ENCODE results near the gene CXADR.

- no peak for TF ChIP-seq RFX5 (IDR thresholded peaks at IDR 0.05; ENCODE audit: low read depth, low read length)
- TF ChIP-seq THRB (CRISPR knock-in tag; conservative IDR thresholded peaks at IDR 0.05): no peak
- TF ChIP-seq ZNF707 (CRISPR knock-in tag; conservative IDR thresholded peaks at IDR 0.05): no peak
- no peak for TF ChIP-seq RAD21 (CRISPR knock-in tag; conservative IDR thresholded peaks at IDR 0.05 in 1 of 2, IDR thresholded peaks at IDR 0.05 in 1 of 2)
- no peak for TF ChIP-seq ZSCAN29 (IDR thresholded peaks at IDR 0.05)
- no peak for TF ChIP-seq RCOR1 (IDR thresholded peaks at IDR 0.05; ENCODE audit: borderline replicate concordance in 1 of 2, low read depth in 2 of 2, low read length in 2 of 2)
- no peak for TF ChIP-seq ZNF175 (CRISPR knock-in tag; IDR thresholded peaks at IDR 0.05; ENCODE audit: low read depth)
- no peak for TF ChIP-seq POLR2AphosphoS5 (IDR thresholded peaks at IDR 0.05; ENCODE audit: control insufficient read depth, insufficient read depth, low read depth, low read length)
- TF ChIP-seq SMAD3 (CRISPR knock-in tag; conservative IDR thresholded peaks at IDR 0.05): no peak
These were observed 104.0 kb downstream of the CXADR start for GRCh38 chr21:17616831-17617230.

Data from K562 (cell line).